IPS-20b (cell line): Measurements from ENCODE around the gene LRCH2.
"Not testable (repeated sequence)": the region's sequence is repeated elsewhere in the genome, so short reads cannot be mapped to it uniquely, and the experiment has no call there.

Experiments used
- H3K27ac ChIP-seq: one replicate; pipeline ENCODE4 v1.5.1; 2013; ENCODE audit warnings: low read length
- H3K27me3 ChIP-seq: 2 replicates; pipeline ENCODE4 v1.6.1; 2013; ENCODE audit warnings: mild to moderate bottlenecking, low read length, inconsistent platforms; ENCODE audit not compliant: insufficient read depth
- H3K36me3 ChIP-seq: 2 replicates; pipeline ENCODE4 v1.6.1; 2013; ENCODE audit warnings: low read depth, mild to moderate bottlenecking, inconsistent platforms, low read length, moderate library complexity; ENCODE audit not compliant: insufficient read depth
- H3K4me1 ChIP-seq: 2 replicates; pipeline ENCODE4 v1.6.1; 2013; ENCODE audit warnings: mild to moderate bottlenecking, control low read depth, inconsistent platforms, low read length, moderate library complexity; ENCODE audit not compliant: insufficient read depth
- H3K4me3 ChIP-seq: 2 replicates; pipeline ENCODE4 v1.5.1; 2013; ENCODE audit warnings: mild to moderate bottlenecking, low read length, inconsistent platforms
- H3K9ac ChIP-seq: 2 replicates; pipeline ENCODE4 v1.6.1; 2013; ENCODE audit warnings: low read depth, mild to moderate bottlenecking, inconsistent platforms, low read length, moderate library complexity
- H3K9me3 ChIP-seq: 2 replicates; pipeline ENCODE4 v1.6.1; 2013; ENCODE audit warnings: mild to moderate bottlenecking, low read depth, low read length, inconsistent platforms; ENCODE audit not compliant: insufficient read depth

LRCH2 gene

DNA sequence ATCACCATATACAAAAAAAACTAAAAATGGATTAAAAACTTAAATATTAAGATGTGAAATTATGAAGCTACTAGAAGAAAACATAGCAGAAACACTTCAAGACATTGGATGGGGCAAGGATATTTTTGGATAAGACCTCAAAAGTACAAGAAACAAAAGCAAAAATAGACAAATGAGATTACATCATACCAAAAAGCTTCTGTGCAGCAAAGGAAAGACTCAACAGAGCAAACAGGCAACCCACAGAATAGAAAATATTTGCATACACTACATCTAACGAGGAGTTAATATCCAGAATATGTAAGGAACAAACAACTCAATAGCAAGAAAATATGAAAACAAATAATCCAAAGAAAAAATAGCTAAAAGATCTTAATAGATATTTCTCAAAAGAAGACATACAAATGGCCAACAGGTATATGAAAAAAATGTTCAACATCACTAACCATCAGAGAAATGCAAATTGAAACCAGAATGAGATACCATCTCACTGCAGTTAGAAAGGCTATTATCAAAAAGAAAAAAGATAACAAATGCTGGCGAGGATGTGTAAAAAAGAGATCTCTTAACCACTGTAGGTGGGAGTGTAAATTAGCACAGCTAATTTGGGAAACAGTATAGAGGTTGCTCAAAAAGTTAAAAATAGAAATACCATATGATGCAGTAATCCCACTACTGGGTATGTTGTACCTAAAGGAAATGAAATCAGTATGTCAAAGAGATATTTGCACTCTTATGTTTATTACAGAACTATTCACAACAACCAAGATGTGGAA is 17.8 kb upstream of the LRCH2 start:
- H3K4me3 ChIP-seq, result no peak overlapping the region
- no peaks in the 10 kb centered on the region for H3K27me3 ChIP-seq
- H3K4me1 ChIP-seq, result no peaks in the 10 kb centered on the region
- no peak overlapping the region for H3K9ac ChIP-seq
- no peaks in the 10 kb centered on the region for H3K9me3 ChIP-seq
- H3K27ac ChIP-seq, result no peak overlapping the region
- H3K36me3 ChIP-seq, result no peaks in the 10 kb centered on the region

DNA sequence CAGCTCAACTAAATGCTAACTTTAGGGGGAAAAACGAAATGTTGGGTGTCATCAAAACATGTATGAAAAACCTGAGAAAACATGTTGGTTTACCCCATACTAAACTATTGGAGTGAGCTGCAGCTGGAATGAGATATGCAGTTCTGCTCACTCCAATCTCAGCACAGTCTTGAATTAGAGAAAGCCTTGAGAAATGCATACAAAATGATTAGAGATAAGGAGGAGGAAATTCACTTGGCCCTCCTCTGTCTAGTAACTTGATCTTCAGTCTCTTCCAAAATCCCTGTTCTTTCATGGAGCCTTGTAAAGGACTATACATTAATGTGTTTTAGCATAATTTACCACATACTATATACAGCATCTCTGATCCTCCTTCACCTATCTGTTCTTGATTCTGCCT is 3.2 kb upstream of the LRCH2 start:
- Histone ChIP-seq H3K4me3 (no peak overlapping the region), H3K27ac (no peak overlapping the region), H3K27me3 (no peaks in the 10 kb centered on the region), H3K4me1 (no peaks in the 10 kb centered on the region), H3K36me3 (no peaks in the 10 kb centered on the region), H3K9me3 (no peaks in the 10 kb centered on the region), H3K9ac (no peak overlapping the region)

DNA sequence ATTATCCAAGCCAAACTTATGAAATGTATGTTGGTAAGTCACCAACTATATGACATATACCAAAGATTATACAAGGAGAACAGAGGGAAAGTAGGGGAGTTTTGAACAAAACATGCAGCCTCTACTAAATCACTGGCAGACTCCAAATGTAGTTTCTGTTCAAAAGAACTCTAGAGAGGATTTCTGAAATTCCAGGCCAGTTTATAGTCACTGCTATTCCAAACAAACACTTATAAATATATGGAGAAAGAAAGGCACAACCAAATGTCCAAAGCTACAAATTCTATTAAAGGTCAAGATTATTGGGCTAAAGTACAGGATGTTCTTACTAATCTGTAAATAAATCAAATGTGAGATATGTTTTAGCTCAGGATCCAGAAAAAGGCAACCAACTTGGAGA is 2.7 kb upstream of the LRCH2 start:
- H3K4me1 ChIP-seq, result no peaks in the 10 kb centered on the region
- no peaks in the 10 kb centered on the region for H3K36me3 ChIP-seq
- H3K4me3 ChIP-seq, result no peak overlapping the region
- no peaks in the 10 kb centered on the region for H3K9me3 ChIP-seq
- no peak overlapping the region for H3K9ac ChIP-seq
- H3K27ac ChIP-seq, result no peak overlapping the region
- no peaks in the 10 kb centered on the region for H3K27me3 ChIP-seq

DNA sequence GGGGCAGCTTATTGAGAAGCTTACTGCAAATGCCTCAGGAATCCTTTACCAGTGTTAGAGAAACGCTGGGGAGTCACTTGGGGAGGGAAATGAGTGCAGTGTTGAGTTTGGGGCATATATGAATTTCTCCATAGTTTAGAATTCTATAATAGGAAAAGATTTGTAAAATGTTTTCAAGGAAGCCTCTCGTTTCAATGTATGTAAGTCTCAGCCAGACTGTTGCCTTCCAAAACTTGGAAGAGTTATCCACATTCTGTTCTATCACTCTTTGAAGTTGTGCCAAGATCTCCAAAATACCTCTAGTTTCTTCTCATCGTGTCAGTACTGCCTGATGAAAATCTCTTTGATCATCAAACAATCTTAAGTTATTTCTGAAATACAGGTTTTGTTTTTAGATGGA is 565 bp upstream of the LRCH2 start:
- Histone ChIP-seq H3K9me3 (no peaks in the 10 kb centered on the region), H3K4me3 (peak overlapping the region; percentile 77), H3K27me3 (no peaks in the 10 kb centered on the region), H3K27ac (no peak overlapping the region), H3K4me1 (peaks cover 8% of the 10 kb centered on the region; the same call in 1 of the 2 replicates), H3K9ac (peak overlapping the region; percentile 65; the same call in 1 of the 2 replicates), H3K36me3 (no peaks in the 10 kb centered on the region)

DNA sequence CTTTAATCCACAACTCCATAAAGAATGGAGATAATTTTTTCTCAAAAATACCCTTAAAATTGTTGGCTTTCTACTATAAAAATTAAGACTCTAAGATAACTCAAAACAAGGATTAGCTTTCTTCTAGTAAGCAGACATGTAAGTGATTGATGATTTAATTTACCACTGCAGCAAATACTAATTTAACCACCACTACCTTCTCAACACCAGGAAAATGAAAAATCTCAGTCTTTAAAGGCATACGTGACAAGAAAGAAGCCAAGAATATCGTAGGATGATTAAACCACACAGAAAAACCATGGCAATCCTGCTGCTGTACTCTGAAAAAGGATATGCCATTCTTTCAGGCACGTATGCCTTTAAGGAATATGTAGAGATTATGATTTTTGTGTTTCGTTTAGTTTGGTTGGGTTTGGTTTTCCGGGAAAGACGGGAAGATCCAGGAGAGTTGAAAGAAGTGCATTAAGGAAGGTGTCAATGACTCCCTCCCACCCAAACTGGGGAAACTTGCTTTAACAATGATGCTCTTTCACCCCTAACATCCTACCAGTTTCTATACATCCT is 881 bp downstream of the LRCH2 start:
- Histone ChIP-seq H3K9ac (peak overlapping the region; percentile 51; the same call in 1 of the 2 replicates), H3K27ac (no peak overlapping the region), H3K4me3 (peak overlapping the region; percentile 77)

DNA sequence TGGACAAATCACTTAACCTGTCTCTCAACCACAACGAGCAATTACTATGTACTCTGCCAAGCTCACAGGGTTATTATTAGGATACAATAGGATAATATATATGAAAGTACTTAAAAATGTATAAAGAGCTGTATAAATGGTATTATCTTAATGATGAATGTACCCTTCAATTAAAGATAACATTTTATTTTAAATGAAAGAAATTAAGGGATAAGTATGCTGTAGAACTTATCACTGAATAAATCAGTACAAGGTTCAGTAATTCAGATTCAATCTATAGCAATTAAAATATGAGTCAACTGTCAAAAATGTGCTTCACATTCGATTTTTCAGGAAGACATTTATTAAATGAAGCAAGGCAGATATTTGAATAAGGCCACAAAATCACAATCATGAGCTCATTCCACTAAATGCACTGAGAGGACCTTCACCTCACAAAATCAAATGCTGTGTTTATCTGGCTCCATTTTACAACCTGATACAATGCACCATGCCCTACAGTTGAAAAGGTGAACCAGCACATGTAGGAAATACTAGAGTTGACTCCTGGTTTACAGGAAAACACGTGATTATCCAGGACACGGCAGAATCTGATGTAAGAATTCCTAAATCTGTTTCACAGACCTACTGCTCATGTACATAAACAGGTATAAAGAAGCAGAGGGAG is 4.4 kb downstream of the LRCH2 start:
- no peak overlapping the region for H3K9ac ChIP-seq
- no peaks in the 10 kb centered on the region for H3K36me3 ChIP-seq
- no peak overlapping the region for H3K4me3 ChIP-seq
- H3K27me3 ChIP-seq, result no peaks in the 10 kb centered on the region
- no peak overlapping the region for H3K27ac ChIP-seq
- H3K4me1 ChIP-seq, result peaks cover 8% of the 10 kb centered on the region; the same call in 1 of the 2 replicates
- no peaks in the 10 kb centered on the region for H3K9me3 ChIP-seq

More for the DNA sequence above, 881 bp downstream of the LRCH2 start:
- Histone ChIP-seq H3K4me1 (peaks cover 8% of the 10 kb centered on the region; the same call in 1 of the 2 replicates), H3K27me3 (no peaks in the 10 kb centered on the region), H3K36me3 (no peaks in the 10 kb centered on the region), H3K9me3 (no peaks in the 10 kb centered on the region)

DNA sequence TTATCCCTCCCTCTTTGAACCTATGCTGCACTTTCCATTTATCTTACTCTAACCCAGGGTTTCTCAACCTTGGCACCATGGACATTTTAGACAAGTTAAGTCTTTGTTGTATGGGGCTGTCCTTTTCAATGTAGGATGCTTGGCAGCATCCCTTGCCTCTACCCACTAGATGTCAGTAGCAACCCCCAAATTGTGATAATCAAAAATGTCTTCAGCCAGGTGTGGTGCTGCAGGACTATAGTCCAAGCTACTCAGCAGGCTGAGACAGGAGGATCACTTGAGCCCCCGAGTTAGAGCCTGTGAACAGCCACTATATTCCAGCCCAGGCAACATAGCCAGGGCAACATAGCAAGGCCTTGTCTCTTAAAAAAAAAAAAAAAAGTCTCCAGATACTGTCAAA is 7.0 kb downstream of the LRCH2 start:
- no peaks in the 10 kb centered on the region for H3K27me3 ChIP-seq
- H3K27ac ChIP-seq, result no peak overlapping the region
- H3K4me3 ChIP-seq, result no peak overlapping the region
- H3K9me3 ChIP-seq, result no peaks in the 10 kb centered on the region
- H3K9ac ChIP-seq, result no peak overlapping the region
- peaks cover 8% of the 10 kb centered on the region; the same call in 1 of the 2 replicates for H3K4me1 ChIP-seq
- no peaks in the 10 kb centered on the region for H3K36me3 ChIP-seq

DNA sequence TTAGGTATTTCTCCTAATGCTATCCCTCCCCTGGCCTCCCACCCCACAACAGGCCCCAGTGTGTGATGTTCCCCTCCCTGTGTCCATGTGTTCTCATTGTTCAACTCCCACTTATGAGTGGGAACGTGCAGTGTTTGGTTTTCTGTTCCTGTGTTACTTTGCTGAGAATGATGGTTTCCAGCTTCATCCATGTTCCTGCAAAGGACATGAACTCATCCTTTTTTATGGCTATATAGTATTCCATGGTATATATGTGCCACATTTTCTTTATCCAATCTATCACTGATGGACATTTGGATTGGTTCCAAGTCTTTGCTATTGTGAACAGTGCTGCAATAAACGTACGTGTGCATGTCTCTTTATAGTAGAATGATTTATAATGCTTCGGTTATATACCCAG is 16.6 kb downstream of the LRCH2 start:
- H3K27me3 ChIP-seq, H3K27ac ChIP-seq, H3K4me1 ChIP-seq, H3K36me3 ChIP-seq, H3K4me3 ChIP-seq, H3K9ac ChIP-seq, H3K9me3 ChIP-seq: not testable (repeated sequence)

DNA sequence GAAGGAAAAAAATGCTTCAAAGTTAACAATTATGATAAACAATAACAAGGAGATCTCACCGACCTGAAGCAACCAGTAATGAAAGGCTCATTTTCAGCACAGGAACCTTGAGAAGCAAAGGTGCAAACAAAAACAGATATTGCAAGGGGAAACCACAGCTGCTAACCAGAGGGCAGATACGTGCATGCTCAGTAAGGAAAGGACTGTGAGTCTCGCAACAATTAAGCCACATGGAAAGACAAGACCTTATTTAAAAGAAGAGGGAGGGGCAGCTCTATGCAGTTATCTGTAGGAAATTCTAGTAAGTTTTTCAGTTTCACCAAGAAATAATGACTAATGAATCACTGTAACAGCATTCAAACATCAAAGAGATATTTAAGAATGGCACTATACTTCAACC is 19.3 kb downstream of the LRCH2 start:
- Histone ChIP-seq H3K36me3 (no peaks in the 10 kb centered on the region), H3K27me3 (no peaks in the 10 kb centered on the region), H3K9ac (no peak overlapping the region), H3K27ac (no peak overlapping the region), H3K4me1 (no peaks in the 10 kb centered on the region), H3K9me3 (no peaks in the 10 kb centered on the region; the same call in 1 of the 2 replicates), H3K4me3 (no peak overlapping the region)

DNA sequence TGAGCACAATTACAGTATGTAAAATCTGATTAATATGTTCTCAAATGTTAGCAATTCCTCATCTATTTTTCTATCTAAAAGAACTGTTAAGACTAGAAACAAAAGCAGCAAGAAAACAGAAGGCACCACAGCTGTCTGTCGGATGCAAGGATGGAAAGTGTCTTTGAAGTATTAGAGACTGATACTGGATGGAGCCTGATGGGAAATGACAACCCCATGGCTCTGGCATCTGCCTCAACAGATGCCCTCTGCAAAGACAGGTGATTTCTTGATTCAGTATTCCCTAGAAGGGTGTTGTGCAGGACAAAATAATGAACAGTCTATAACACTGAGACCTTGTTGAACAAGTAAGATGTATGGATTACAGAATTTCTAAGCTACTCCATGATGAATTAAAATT is 19.7 kb downstream of the LRCH2 start:
- Histone ChIP-seq H3K27ac (no peak overlapping the region), H3K9ac (no peak overlapping the region), H3K4me3 (no peak overlapping the region), H3K27me3 (no peaks in the 10 kb centered on the region), H3K4me1 (no peaks in the 10 kb centered on the region), H3K9me3 (no peaks in the 10 kb centered on the region; the same call in 1 of the 2 replicates), H3K36me3 (no peaks in the 10 kb centered on the region)

DNA sequence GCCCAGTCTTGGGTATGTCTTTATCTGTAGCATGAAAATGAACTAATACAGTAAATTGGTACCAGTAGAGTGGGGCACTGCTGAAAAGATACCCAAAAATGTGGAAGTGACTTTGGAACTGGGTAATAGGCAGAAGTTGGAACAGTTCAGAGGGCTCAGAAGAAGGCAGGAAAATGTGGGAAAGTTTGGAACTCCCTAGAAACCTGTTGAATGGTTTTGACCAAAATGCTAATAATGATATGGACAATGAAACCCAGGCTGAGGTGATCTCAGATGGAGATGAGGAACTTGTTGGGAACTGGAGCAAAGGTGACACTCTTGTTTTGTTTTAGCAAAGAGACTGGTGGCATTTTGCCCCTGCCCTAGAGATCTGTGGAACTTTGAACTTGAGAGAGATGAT is 24.3 kb downstream of the LRCH2 start:
- H3K9me3 ChIP-seq, H3K4me1 ChIP-seq, H3K36me3 ChIP-seq, H3K9ac ChIP-seq, H3K4me3 ChIP-seq, H3K27me3 ChIP-seq, H3K27ac ChIP-seq: not testable (repeated sequence)

DNA sequence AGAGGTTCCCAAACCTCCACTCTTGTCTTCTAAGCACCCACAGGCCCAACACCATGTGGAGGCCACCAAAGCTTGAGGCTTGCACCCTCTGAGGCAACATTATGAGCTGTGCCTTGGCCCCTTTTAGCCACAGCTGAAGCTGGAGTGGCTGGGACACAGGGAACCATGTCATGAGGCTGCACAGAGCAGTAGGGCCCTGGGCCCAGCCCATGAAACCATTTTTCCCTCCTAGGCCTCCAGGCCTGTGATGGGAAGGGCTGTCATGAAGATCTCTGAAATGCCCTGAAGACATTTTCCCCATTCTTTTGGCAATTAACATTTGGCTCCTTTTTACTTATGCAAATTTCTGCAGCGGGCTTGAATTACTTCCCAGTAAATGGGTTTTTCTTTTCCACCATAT is 29.9 kb downstream of the LRCH2 start:
- Histone ChIP-seq H3K27ac (no peak overlapping the region), H3K9ac (no peak overlapping the region), H3K4me1 (no peaks in the 10 kb centered on the region), H3K9me3 (peaks cover 15% of the 10 kb centered on the region; the same call in 1 of the 2 replicates), H3K27me3 (no peaks in the 10 kb centered on the region), H3K36me3 (no peaks in the 10 kb centered on the region), H3K4me3 (no peak overlapping the region)
